Colonic mucosa (tissue), 4 donors: ENCODE data around the gene YKT6. TPM values are rescaled to one million over a fixed set of nuclear protein-coding genes. Genes with fewer than 3 reads are reported as not detected.

Source experiments
- DNase-seq: peaks from one replicate; pipeline ENCODE4 v3.0.0-alpha.2; 2020
- H3K27ac ChIP-seq: fragments of 200-600 bp; one replicate; pipeline ENCODE4 v1.8.0; 2021
- H3K27me3 ChIP-seq: fragments of 200-600 bp; one replicate; pipeline ENCODE4 v1.8.0; 2021
- H3K36me3 ChIP-seq: fragments of 200-600 bp; one replicate; pipeline ENCODE4 v1.8.0; 2021
- H3K4me1 ChIP-seq: fragments of 200-600 bp; one replicate; pipeline ENCODE4 v1.8.0; 2021; ENCODE audit warnings: mild to moderate bottlenecking
- H3K4me3 ChIP-seq: fragments of 200-600 bp; one replicate; pipeline ENCODE4 v1.8.0; 2021
- H3K9ac ChIP-seq, 2 donors: one replicate each; pipeline ENCODE4 v1.7.0; 2013; ENCODE audit warnings: control low read depth in 2 of 2, low read depth in 2 of 2, low read length in 2 of 2
- H3K9me3 ChIP-seq: fragments of 200-600 bp; one replicate; pipeline ENCODE4 v1.8.0; 2021
- intact Hi-C: fragments of 100-400 bp; cut with DNase I; formaldehyde crosslinking; loops from one replicate; pipeline ENCODE4 v1.14.1; 2022
- total RNA-seq, 2 donors: library from RNA; stranded (reverse); fragmentation: NEBNext Ultra II Directional in 1 of 2; extraction: Animal tissue kit (Norgen Biotek cat#: 25700) in 1 of 2; gene quantifications; one replicate each; pipeline ENCODE4 v1.2.1, GENCODE V29; 2021
- TF ChIP-seq, protein P1 (sequence below): fragments of 200-600 bp; IDR thresholded peaks from one replicate; pipeline ENCODE4 v1.8.0; 2022; ENCODE audit warnings: antibody characterized with exemption, mild to moderate bottlenecking
- donor health status: healthy.
- donor health status: DM: no; HTN: no; CAD: no.
- donor health status: DM: no; HTN: no; CAD: no.

Gene YKT6
- total RNA-seq, 2 donors from 2014 or later, result 83.0 to 103 TPM

DNA sequence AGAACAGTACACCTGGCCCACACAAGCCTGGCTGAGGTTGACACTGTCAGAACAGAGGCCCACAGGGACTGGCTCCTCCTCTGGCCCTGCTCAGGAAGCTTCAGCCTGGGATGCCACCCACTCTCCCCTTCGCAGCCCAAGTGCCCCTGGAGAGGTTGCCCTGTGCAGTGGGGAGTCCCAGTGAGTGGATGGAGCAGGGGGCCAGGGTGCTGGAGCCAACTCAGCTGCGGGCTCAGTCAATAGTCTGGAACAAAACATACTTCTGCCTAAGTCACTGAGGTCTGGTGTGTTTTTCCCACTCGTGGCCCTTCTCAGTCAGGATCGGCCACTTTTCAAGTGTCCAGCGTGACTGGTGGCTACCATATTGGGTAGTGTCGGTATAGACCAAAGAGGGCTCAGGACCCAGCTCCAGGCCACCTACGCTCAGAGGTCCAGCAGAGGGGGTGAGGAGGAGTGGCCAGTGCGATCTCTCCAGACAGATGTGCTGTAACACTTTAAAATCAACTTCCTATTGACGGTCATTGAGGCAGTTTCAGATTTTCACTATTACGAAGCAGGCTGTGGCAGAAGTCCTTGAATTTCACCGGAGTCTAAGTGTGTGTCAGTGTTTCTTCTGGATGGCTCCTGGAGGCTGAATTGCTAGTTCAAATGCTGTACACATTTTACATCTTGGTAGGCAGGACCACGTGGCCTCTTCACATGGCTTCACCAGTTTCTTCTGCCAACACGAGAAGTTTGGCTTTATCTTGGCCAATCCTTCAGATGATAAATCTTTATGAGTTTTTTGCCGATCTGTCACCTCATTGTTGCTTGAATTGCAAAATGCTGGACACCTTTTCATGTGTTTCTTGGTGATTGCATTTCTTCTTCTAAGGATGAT lies 10.5 kb upstream of the YKT6 start:
- no peak for DNase-seq
- Histone ChIP-seq H3K27ac (no peak overlapping the region), H3K4me1 (no peaks in the 10 kb centered on the region), H3K36me3 (no peaks in the 10 kb centered on the region), H3K4me3 (no peak overlapping the region), H3K27me3 (no peaks in the 10 kb centered on the region), H3K9ac (no peak overlapping the region), H3K9me3 (no peaks in the 10 kb centered on the region)
- intact Hi-C loops, result no loop called here
- TF ChIP-seq, protein P1, sequence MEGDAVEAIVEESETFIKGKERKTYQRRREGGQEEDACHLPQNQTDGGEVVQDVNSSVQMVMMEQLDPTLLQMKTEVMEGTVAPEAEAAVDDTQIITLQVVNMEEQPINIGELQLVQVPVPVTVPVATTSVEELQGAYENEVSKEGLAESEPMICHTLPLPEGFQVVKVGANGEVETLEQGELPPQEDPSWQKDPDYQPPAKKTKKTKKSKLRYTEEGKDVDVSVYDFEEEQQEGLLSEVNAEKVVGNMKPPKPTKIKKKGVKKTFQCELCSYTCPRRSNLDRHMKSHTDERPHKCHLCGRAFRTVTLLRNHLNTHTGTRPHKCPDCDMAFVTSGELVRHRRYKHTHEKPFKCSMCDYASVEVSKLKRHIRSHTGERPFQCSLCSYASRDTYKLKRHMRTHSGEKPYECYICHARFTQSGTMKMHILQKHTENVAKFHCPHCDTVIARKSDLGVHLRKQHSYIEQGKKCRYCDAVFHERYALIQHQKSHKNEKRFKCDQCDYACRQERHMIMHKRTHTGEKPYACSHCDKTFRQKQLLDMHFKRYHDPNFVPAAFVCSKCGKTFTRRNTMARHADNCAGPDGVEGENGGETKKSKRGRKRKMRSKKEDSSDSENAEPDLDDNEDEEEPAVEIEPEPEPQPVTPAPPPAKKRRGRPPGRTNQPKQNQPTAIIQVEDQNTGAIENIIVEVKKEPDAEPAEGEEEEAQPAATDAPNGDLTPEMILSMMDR, result no peak

DNA sequence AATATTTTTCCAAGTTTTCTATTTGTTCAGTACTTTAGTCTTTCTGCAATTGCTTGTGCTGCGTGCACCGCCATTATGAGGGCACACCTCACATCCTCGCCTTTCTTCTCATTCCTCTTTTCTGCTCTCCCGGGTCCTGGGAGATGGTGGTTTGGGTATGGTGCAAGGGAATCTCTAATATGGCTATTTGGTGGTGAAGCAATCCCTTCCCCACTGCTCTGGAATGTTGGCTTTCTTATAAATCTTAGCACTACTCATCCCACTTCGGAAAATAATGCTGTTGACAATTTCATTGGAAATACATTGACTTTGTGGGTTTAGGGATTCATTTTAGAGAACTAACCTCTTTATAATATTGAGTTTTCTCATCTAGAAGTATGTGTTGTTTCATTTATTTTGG lies 9.6 kb upstream of the YKT6 start:
- no peak overlapping the region for H3K4me3 ChIP-seq
- H3K27ac ChIP-seq, result no peak overlapping the region
- no peak for DNase-seq
- H3K9ac ChIP-seq, result no peak overlapping the region
- TF ChIP-seq, protein P1, result no peak
- H3K36me3 ChIP-seq, result no peaks in the 10 kb centered on the region
- H3K9me3 ChIP-seq, result no peaks in the 10 kb centered on the region
- intact Hi-C loops, result no loop called here
- no peaks in the 10 kb centered on the region for H3K27me3 ChIP-seq
- H3K4me1 ChIP-seq, result no peaks in the 10 kb centered on the region

DNA sequence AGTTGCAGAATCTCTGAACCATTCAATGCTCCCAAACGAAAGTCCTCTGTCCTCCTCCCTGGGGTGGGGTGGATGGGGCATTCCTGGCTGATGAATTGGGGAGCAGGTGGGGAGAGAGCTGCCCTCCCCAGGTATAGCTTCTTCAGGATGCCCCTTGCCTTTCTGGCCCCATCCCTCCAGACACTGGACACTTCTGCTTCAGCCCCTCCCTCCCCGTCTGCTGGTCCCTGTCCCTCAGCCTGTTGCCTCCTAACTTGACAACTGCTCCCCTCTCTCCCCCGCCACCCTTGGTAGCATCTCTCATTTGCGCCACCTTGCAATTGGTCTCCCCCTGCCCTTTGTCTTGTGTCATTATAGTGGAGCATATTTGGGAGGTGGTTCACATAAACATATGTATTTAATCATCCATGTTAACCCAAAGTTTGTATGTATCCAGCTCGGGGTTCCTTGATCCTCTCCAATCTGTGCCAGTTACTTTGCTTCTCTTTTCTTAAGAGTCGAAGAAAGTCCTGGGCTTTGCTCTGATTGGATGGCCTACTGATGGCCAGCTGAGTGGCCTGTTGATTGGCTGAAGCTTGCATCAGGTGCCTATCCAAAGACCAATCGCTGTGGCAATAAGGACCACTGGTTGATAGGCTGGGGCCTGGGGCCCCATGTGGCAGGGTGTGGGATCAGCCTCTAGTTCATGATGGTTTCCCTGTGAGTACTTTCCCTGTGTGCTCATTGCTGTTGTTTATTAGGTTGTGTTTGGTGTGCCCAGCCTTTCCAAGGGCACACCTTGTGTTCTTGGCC lies 7.6 kb upstream of the YKT6 start:
- Histone ChIP-seq H3K4me1 (no peaks in the 10 kb centered on the region), H3K36me3 (no peaks in the 10 kb centered on the region), H3K4me3 (no peak overlapping the region), H3K27me3 (peaks cover 4% of the 10 kb centered on the region), H3K9me3 (no peaks in the 10 kb centered on the region), H3K9ac (no peak overlapping the region), H3K27ac (no peak overlapping the region)
- intact Hi-C loops, result no loop called here
- TF ChIP-seq, protein P1, result no peak
- DNase-seq, result no peak

DNA sequence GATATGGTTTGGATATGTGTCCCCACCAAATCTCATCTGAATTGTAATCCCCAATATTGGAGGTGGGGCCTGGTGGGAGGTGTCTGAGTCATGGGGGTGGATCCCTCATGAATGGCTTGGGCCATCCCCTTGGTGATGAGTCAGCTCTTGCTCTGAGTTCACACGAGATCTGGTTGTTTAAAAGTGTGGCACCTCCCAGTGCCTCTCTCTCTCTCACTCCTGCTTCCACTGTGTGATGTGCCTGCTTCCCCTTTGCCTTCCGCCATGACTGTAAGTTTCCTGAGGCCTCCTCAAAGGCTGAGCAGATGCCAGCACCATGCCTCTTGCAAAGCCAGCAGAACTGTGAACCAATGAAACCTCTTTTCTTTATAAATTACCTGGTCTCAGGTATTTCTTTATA lies 6.7 kb upstream of the YKT6 start:
- Histone ChIP-seq H3K36me3 (no peaks in the 10 kb centered on the region), H3K4me1 (no peaks in the 10 kb centered on the region), H3K9me3 (no peaks in the 10 kb centered on the region), H3K4me3 (no peak overlapping the region), H3K27ac (no peak overlapping the region), H3K27me3 (peaks cover 4% of the 10 kb centered on the region), H3K9ac (no peak overlapping the region)
- intact Hi-C loops, result no loop called here
- no peak for DNase-seq
- TF ChIP-seq, protein P1, result no peak

DNA sequence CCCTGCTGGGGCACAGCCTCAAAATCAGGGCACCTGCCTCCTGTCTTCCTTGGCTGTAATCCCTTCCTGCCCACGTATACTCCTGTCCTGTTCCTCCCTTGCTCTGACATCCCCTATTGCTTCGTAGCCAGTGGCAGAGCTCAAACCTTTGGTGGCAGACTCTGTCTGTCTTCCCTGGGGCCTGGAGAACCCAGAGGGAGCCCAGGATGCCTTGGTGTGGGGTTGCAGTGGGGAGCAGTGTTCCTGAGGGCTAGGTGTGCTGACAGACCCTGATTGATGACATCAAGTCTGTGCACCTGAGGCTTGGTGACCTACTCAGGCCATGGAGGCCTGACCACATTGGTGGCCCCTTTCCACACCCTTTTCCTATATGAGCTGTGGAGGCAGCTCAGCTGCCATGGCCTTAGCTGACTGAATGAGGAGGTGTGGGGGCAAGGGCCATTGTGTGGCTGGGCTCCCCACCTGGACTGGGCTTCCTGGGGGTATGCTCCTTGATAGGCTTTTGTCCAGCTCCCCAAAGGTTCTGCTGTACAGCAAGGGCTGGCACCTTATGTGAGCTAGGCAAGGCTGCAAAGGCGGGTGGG lies 6.1 kb upstream of the YKT6 start:
- Histone ChIP-seq H3K27me3 (peaks cover 4% of the 10 kb centered on the region), H3K27ac (no peak overlapping the region), H3K4me1 (no peaks in the 10 kb centered on the region), H3K9ac (no peak overlapping the region), H3K36me3 (no peaks in the 10 kb centered on the region), H3K9me3 (no peaks in the 10 kb centered on the region), H3K4me3 (no peak overlapping the region)
- no peak for DNase-seq
- TF ChIP-seq, protein P1, result no peak
- intact Hi-C loops, result no loop called here
